PC-9 (cell line): ENCODE results near the gene TAP2. TPM values are rescaled to one million over a fixed set of nuclear protein-coding genes. Genes with fewer than 3 reads are reported as not detected.

ENCODE experiments used
- BruUV-seq: library from RNA; stranded (reverse); fragments of 400-500 nt; replicated peaks from 2 replicates; lab custom pipeline; 2021; lab: Mats Ljungman, UMichigan
- CTCF ChIA-PET: fragments of 300-600 bp; sonication (Branson Sonifier 250); formaldehyde crosslinking; loops from one replicate; lab custom pipeline; 2022; ENCODE audit warnings: antibody characterized with exemption; lab: Charles Lee
- POLR2A ChIA-PET: fragments of 300-600 bp; sonication (Branson Sonifier 250); formaldehyde crosslinking; loops from one replicate; lab custom pipeline; 2022; ENCODE audit warnings: antibody characterized with exemption; ENCODE audit not compliant: unreplicated experiment; lab: Charles Lee
- DNase-seq, 2 experiments: peaks; one replicate each; pipeline versions ENCODE4 v3.0.0 to v3.0.0-alpha.2; 2015 to 2022; ENCODE audit warnings: mixed read lengths in 1 of 2
- H2AFZ ChIP-seq: fragments of 200-600 bp; sonication (generic); 2 replicates; pipeline ENCODE4 v1.8.1; 2017; ENCODE audit warnings: antibody characterized with exemption
- H3F3A ChIP-seq: fragments of 200-600 bp; sonication (generic); 2 replicates; pipeline ENCODE4 v1.8.1; 2017; ENCODE audit warnings: antibody characterized with exemption, mild to moderate bottlenecking, low read depth; ENCODE audit not compliant: insufficient read depth
- H3K27ac ChIP-seq: fragments of 200-600 bp; sonication (generic); 2 replicates; pipeline ENCODE4 v1.6.1; 2016; ENCODE audit warnings: mixed run types
- H3K27me3 ChIP-seq: fragments of 200-600 bp; sonication (generic); 2 replicates; pipeline ENCODE4 v1.6.1; 2016; ENCODE audit warnings: low read depth, mixed run types; ENCODE audit not compliant: insufficient read depth
- H3K36me3 ChIP-seq: fragments of 200-600 bp; sonication (generic); 2 replicates; pipeline ENCODE4 v1.6.1; 2016; ENCODE audit warnings: low read depth, mixed run types
- H3K4me1 ChIP-seq: fragments of 200-600 bp; sonication (generic); replicated peaks from 2 replicates; pipeline ENCODE4 v1.6.1; 2016; ENCODE audit warnings: mixed run types; ENCODE audit not compliant: insufficient read depth
- H3K4me2 ChIP-seq: fragments of 200-600 bp; sonication (generic); 2 replicates; pipeline ENCODE4 v1.6.1; 2017; ENCODE audit warnings: mixed run types
- H3K4me3 ChIP-seq: fragments of 200-600 bp; sonication (generic); 2 replicates; pipeline ENCODE4 v1.6.1; 2016; ENCODE audit warnings: mixed run types
- H3K79me2 ChIP-seq: fragments of 200-600 bp; sonication (generic); 2 replicates; pipeline ENCODE4 v1.6.1; 2017; ENCODE audit warnings: low read depth, mixed run types
- H3K9me2 ChIP-seq: fragments of 200-600 bp; sonication (generic); 2 replicates; pipeline ENCODE4 v1.8.1; 2017; ENCODE audit warnings: mild to moderate bottlenecking; ENCODE audit not compliant: insufficient read depth
- H3K9me3 ChIP-seq: fragments of 200-600 bp; sonication (generic); 2 replicates; pipeline ENCODE4 v1.8.1; 2016; ENCODE audit warnings: low read depth; ENCODE audit not compliant: insufficient read depth
- H4K20me1 ChIP-seq: fragments of 200-600 bp; sonication (generic); 2 replicates; pipeline ENCODE4 v1.8.1; 2017; ENCODE audit not compliant: insufficient read depth
- EZH2 ChIP-seq: fragments of 200-600 bp; sonication (generic); IDR thresholded peaks from 2 replicates; pipeline ENCODE4 v1.8.0; 2017; ENCODE audit warnings: antibody characterized with exemption, low read depth
- intact Hi-C: fragments of 100-400 bp; cut with micrococcal nuclease; formaldehyde crosslinking; loops from one replicate; pipeline ENCODE4 v1.10.0; 2022; ENCODE audit not compliant: unreplicated experiment
- total RNA-seq: library from RNA; stranded (reverse); gene quantifications from 2 replicates; pipeline ENCODE4 v1.2.3, GENCODE V29; 2021
- TF ChIP-seq, protein P1 (sequence below): fragments of 200-600 bp; sonication (generic); conservative IDR thresholded peaks from 2 replicates; pipeline ENCODE4 v1.6.1; 2017; ENCODE audit warnings: mixed run types, antibody characterized with exemption, mild to moderate bottlenecking, moderate library complexity

Gene TAP2
- total RNA-seq, 1 experiment from 2014 or later: 70.6 TPM

DNA sequence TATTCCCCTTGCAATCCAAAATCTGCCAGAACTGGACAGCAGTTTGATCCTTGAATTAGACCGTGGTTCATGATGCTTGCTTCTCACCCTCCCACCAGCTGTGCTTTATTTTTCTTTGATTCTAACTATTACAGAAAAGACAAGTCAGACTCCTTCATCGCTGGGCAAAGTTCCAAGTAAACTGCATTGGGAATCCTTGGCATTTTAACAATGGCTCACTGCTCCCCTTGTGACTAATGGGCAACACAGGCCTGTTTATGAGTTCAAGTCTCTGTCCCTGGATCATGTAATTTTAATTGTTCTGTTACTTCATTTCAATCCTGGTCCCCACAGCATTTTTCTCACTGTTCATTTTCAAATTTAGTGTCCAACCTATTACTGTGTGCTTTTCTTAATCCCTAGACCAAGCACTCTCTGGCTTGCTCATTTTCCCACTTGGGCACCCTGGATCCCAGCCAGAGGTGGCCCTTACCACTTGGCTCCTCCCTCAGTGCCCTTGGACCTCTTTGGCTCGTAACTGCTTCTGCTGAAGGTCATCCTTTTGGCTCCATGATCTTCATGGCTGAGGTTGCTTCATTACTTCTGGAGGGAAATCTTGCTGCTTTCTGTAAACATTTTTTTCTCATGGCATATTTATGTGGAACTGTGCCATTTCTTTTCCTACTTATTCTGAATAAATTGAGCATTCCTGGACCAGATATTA is 48.3 kb upstream of the TAP2 start:
- no TSS peak for BruUV-seq
- intact Hi-C loops: no loop called here
- Histone ChIP-seq H2AFZ (no peak overlapping the region), H3K4me3 (no peak overlapping the region), H3F3A (no peaks in the 10 kb centered on the region), H4K20me1 (no peaks in the 10 kb centered on the region), H3K27me3 (0 out of 2 replicates have a peak, but pooled peaks cover under 1% of the 10 kb centered on the region), H3K27ac (no peak overlapping the region), H3K4me1 (no peaks in the 10 kb centered on the region), H3K9me2 (no peaks in the 10 kb centered on the region), H3K4me2 (no peak overlapping the region), H3K9me3 (no peaks in the 10 kb centered on the region), H3K36me3 (no peaks in the 10 kb centered on the region), H3K79me2 (no peaks in the 10 kb centered on the region)
- DNase-seq: no peak
- CTCF ChIA-PET: interaction anchor here (1.6 kb wide), 1 partner anchor 98 kb away, joined by 3 read pairs; no protein-coding TSS in a partner anchor
- POLR2A ChIA-PET: interaction anchor here (0.6 to 0.7 kb wide), 3 partner anchors 22 to 99 kb away, joined by 4 to 8 read pairs (median 5); no protein-coding TSS in a partner anchor
- TF ChIP-seq, protein P1, sequence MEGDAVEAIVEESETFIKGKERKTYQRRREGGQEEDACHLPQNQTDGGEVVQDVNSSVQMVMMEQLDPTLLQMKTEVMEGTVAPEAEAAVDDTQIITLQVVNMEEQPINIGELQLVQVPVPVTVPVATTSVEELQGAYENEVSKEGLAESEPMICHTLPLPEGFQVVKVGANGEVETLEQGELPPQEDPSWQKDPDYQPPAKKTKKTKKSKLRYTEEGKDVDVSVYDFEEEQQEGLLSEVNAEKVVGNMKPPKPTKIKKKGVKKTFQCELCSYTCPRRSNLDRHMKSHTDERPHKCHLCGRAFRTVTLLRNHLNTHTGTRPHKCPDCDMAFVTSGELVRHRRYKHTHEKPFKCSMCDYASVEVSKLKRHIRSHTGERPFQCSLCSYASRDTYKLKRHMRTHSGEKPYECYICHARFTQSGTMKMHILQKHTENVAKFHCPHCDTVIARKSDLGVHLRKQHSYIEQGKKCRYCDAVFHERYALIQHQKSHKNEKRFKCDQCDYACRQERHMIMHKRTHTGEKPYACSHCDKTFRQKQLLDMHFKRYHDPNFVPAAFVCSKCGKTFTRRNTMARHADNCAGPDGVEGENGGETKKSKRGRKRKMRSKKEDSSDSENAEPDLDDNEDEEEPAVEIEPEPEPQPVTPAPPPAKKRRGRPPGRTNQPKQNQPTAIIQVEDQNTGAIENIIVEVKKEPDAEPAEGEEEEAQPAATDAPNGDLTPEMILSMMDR: no peak
- TF ChIP-seq EZH2: no peak

DNA sequence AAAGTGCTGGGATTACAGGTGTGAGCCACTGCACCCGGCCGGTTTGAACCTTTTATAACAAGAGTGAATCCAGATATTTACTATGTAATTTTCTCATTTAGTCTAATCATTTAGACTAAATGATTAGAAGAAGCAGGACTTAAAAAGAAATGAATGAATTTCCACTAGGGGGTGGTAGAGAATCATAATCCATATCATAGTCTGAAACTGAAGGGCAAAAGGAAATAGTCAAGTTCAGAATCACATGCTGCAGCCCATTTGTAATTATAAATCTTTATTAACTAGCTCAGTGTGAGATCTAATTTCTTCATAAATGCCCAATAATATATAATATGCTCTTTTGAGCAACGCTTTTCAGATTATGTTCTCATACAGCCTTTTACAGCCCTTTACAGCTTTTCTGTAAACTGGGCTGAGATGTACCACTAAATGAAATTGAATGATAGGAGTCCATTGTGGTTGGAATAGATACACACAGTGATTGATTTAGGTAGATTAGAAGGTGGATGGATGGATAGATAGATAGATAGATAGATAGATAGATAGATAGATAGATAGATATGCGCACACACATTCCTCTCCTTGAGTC is 47.3 kb upstream of the TAP2 start:
- BruUV-seq: no TSS peak
- ChIA-PET POLR2A (interaction anchor here (0.5 to 0.7 kb wide), 4 partner anchors 48 to 117 kb away, joined by 4 to 5 read pairs (median 4); no protein-coding TSS in a partner anchor), CTCF (interaction anchor here (0.5 to 0.6 kb wide), 3 partner anchors 95 to 174 kb away, joined by 3 to 8 read pairs (median 4); no protein-coding TSS in a partner anchor)
- Histone ChIP-seq H3K9me3 (no peaks in the 10 kb centered on the region), H3K27ac (no peak overlapping the region), H3K79me2 (no peaks in the 10 kb centered on the region), H2AFZ (no peak overlapping the region), H4K20me1 (no peaks in the 10 kb centered on the region), H3K4me1 (no peaks in the 10 kb centered on the region), H3K27me3 (0 out of 2 replicates have a peak, but pooled peaks cover 7% of the 10 kb centered on the region), H3K4me3 (no peak overlapping the region), H3K9me2 (no peaks in the 10 kb centered on the region), H3F3A (no peaks in the 10 kb centered on the region), H3K4me2 (no peak overlapping the region), H3K36me3 (no peaks in the 10 kb centered on the region)
- intact Hi-C loops: loop anchor here (1.0 kb wide), 2 partner anchors 99 to 363 kb away; no protein-coding TSS in a partner anchor
- TF ChIP-seq, protein P1: peak; percentile 82
- TF ChIP-seq EZH2: no peak
- peak in 1 of 2 experiments; percentile 54 for DNase-seq

DNA sequence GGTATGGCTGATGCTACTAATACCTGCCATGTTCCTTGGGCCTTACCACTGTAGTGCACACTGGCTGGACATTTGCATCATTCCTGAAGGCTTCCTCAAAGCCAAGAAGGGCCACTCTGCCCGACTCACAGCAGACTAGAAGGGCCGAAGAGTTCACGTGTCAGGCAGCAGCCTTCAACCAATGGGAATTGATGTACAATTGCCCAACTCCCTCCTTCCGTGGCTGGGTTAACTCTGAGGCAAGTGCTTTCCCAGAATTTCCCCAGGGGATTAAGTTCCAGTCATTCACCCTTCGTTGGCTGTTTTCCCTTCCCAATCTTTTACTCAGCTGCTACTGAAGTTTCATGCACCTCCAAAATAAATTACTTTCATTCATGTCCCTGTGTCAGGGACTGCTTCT is 45.2 kb upstream of the TAP2 start:
- Histone ChIP-seq H3K27me3 (0 out of 2 replicates have a peak, but pooled peaks cover 7% of the 10 kb centered on the region), H3F3A (no peaks in the 10 kb centered on the region), H3K27ac (no peak overlapping the region), H3K4me1 (no peaks in the 10 kb centered on the region), H3K79me2 (no peaks in the 10 kb centered on the region), H4K20me1 (no peaks in the 10 kb centered on the region), H3K4me3 (no peak overlapping the region), H3K9me3 (no peaks in the 10 kb centered on the region), H3K36me3 (no peaks in the 10 kb centered on the region), H3K9me2 (no peaks in the 10 kb centered on the region), H2AFZ (no peak overlapping the region), H3K4me2 (no peak overlapping the region)
- no peak for TF ChIP-seq EZH2
- TF ChIP-seq, protein P1: no peak
- intact Hi-C loops: no loop called here
- no TSS peak for BruUV-seq
- POLR2A ChIA-PET: no interaction called here
- DNase-seq: no peak
- CTCF ChIA-PET: no interaction called here
